GM12891 (cell line): ENCODE measurements around the gene JAM3.

Experiments
- POLR2A ChIP-seq: IDR thresholded peaks from 2 replicates; pipeline ENCODE4 v1.6.1; 2011; ENCODE audit warnings: low read depth, low read length, control low read depth
- POLR2AphosphoS5 ChIP-seq: IDR thresholded peaks from 2 replicates; pipeline ENCODE4 v1.6.1; 2011; ENCODE audit warnings: low read depth, low read length, control low read depth
- POU2F2 ChIP-seq: IDR thresholded peaks from 2 replicates; pipeline ENCODE4 v1.6.1; 2011; ENCODE audit warnings: low read depth, mild to moderate bottlenecking, control low read depth, low read length, moderate library complexity
- SPI1 ChIP-seq: IDR thresholded peaks from 2 replicates; pipeline ENCODE4 v1.6.1; 2011; ENCODE audit warnings: low read depth, low read length, control low read depth
- TAF1 ChIP-seq: IDR thresholded peaks from 2 replicates; pipeline ENCODE4 v1.6.1; 2011; ENCODE audit warnings: low read depth, low read length, control low read depth

GRCh38 chr11:134032043-134032442 is 36.8 kb upstream of the JAM3 start:
- TF ChIP-seq POLR2AphosphoS5 (no peak), POLR2A (no peak), SPI1 (no peak), TAF1 (no peak), POU2F2 (no peak)
